GM23338 (cell line): Measurements from ENCODE around the gene XIRP2. TPM values are rescaled to one million over a fixed set of nuclear protein-coding genes. Genes with fewer than 3 reads are reported as not detected.
A peak's percentile ranks its signal among the peaks of the same experiment; 100 is the strongest.

Source experiments
- ATAC-seq: fragments of 200-7000 bp; cut with Tn5 transposase; 3 replicates; pipeline ENCODE4 v1.9.1; 2020
- DNase-seq: peaks from one replicate; pipeline ENCODE4 v3.0.0-alpha.2; 2015; ENCODE audit warnings: low spot score
- H2AFZ ChIP-seq: fragments of 200-600 bp; sonication (generic); 2 replicates; pipeline ENCODE4 v1.8.0; 2016; ENCODE audit warnings: antibody characterized with exemption, mild to moderate bottlenecking, moderate library complexity
- H3F3A ChIP-seq: fragments of 200-600 bp; sonication (generic); replicated peaks from 2 replicates; pipeline ENCODE4 v1.8.0; 2017; ENCODE audit warnings: antibody characterized with exemption, mixed run types, low read depth
- H3K27ac ChIP-seq: fragments of 200-600 bp; sonication (generic); 2 replicates; pipeline ENCODE4 v1.6.1; 2016; ENCODE audit warnings: low read depth
- H3K27me3 ChIP-seq: fragments of 200-600 bp; sonication (generic); 2 replicates; pipeline ENCODE4 v1.8.0; 2016; ENCODE audit warnings: mild to moderate bottlenecking, mixed run types, moderate library complexity; ENCODE audit not compliant: insufficient read depth
- H3K36me3 ChIP-seq: fragments of 200-600 bp; sonication (generic); 2 replicates; pipeline ENCODE4 v1.8.0; 2016; ENCODE audit warnings: mild to moderate bottlenecking; ENCODE audit not compliant: insufficient read depth
- H3K4me1 ChIP-seq: fragments of 200-600 bp; sonication (generic); 2 replicates; pipeline ENCODE4 v1.8.0; 2016; ENCODE audit warnings: mild to moderate bottlenecking, moderate library complexity; ENCODE audit not compliant: insufficient read depth
- H3K4me2 ChIP-seq: fragments of 200-600 bp; sonication (generic); 2 replicates; pipeline ENCODE4 v1.7.1; 2017; ENCODE audit warnings: mixed run types
- H3K4me3 ChIP-seq: fragments of 200-600 bp; sonication (generic); 2 replicates; pipeline ENCODE4 v1.6.1; 2016; ENCODE audit warnings: mixed run types
- H3K79me2 ChIP-seq: fragments of 200-600 bp; sonication (generic); replicated peaks from 2 replicates; pipeline ENCODE4 v1.8.0; 2017; ENCODE audit warnings: mild to moderate bottlenecking; ENCODE audit not compliant: insufficient read depth
- H3K9me2 ChIP-seq: fragments of 200-600 bp; sonication (generic); 2 replicates; pipeline ENCODE4 v1.8.0; 2017; ENCODE audit not compliant: insufficient read depth
- H4K20me1 ChIP-seq: fragments of 200-600 bp; sonication (generic); replicated peaks from 2 replicates; pipeline ENCODE4 v1.8.0; 2017; ENCODE audit warnings: mild to moderate bottlenecking; ENCODE audit not compliant: insufficient read depth
- H3K27ac Mint-ChIP-seq: 2 replicates; pipeline ENCODE4 v1.8.0; 2020; ENCODE audit warnings: inconsistent platforms, mild to moderate bottlenecking, moderate library complexity, mixed read lengths
- H3K27me3 Mint-ChIP-seq: 3 replicates; pipeline ENCODE4 v1.8.0; 2022; ENCODE audit warnings: low read depth, mild to moderate bottlenecking, moderate library complexity, mixed read lengths, inconsistent platforms; ENCODE audit not compliant: insufficient read depth, poor library complexity
- H3K36me3 Mint-ChIP-seq: 3 replicates; pipeline ENCODE4 v1.8.0; 2021; ENCODE audit warnings: low read depth, mild to moderate bottlenecking, inconsistent platforms, moderate library complexity, mixed read lengths
- H3K4me1 Mint-ChIP-seq: 3 replicates; pipeline ENCODE4 v1.8.0; 2020; ENCODE audit warnings: mild to moderate bottlenecking, inconsistent platforms, mixed read lengths
- H3K4me3 Mint-ChIP-seq: 3 replicates; pipeline ENCODE4 v1.8.0; 2021; ENCODE audit warnings: moderate library complexity, mild to moderate bottlenecking, inconsistent platforms, mixed read lengths
- H3K9me3 Mint-ChIP-seq: 3 replicates; pipeline ENCODE4 v1.8.0; 2020; ENCODE audit warnings: moderate library complexity, mild to moderate bottlenecking, inconsistent platforms, mixed read lengths
- CREB1 ChIP-seq: fragments of 250-450 bp; sonication (Bioruptor Pico); IDR thresholded peaks from 2 replicates; pipeline ENCODE4 v1.5.0; 2020; ENCODE audit warnings: low read depth, mild to moderate bottlenecking, moderate library complexity
- ETS1 ChIP-seq: IDR thresholded peaks from 2 replicates; pipeline ENCODE4 v1.6.1; 2016; ENCODE audit warnings: antibody characterized with exemption
- EZH2 ChIP-seq: fragments of 200-600 bp; sonication (generic); IDR thresholded peaks from one replicate; pipeline ENCODE4 v1.8.0; 2017; ENCODE audit warnings: antibody characterized with exemption, mild to moderate bottlenecking, low read depth; ENCODE audit not compliant: unreplicated experiment
- EZH2phosphoT487 ChIP-seq: fragments of 200-600 bp; sonication (generic); IDR thresholded peaks from one replicate; pipeline ENCODE4 v1.8.1; 2018; ENCODE audit warnings: antibody characterized with exemption; ENCODE audit not compliant: unreplicated experiment
- JUNB ChIP-seq: IDR thresholded peaks from one replicate; pipeline ENCODE4 v1.6.1; 2016; ENCODE audit warnings: antibody characterized with exemption; ENCODE audit not compliant: unreplicated experiment
- NANOG ChIP-seq: IDR thresholded peaks from 2 replicates; pipeline ENCODE4 v1.6.1; 2016; ENCODE audit warnings: antibody characterized with exemption, borderline replicate concordance
- POLR2AphosphoS5 ChIP-seq: IDR thresholded peaks from 2 replicates; pipeline ENCODE4 v1.6.1; 2016; ENCODE audit warnings: antibody characterized with exemption, low read depth
- STAT1 ChIP-seq: IDR thresholded peaks from one replicate; pipeline ENCODE4 v1.6.1; 2016; ENCODE audit warnings: antibody characterized with exemption; ENCODE audit not compliant: unreplicated experiment
- ZNF114 ChIP-seq: fragments of 250-450 bp; sonication (Bioruptor Pico); IDR thresholded peaks from 2 replicates; pipeline ENCODE4 v1.5.0; 2020; ENCODE audit warnings: mild to moderate bottlenecking, moderate library complexity
- polyA plus RNA-seq: library from polyadenylated mRNA; unstranded; fragments of >200 nt; fragmentation: Nextera tagmentation; extraction: Ambion mirVana; gene quantifications from 2 replicates; pipeline ENCODE4 v1.2.1, GENCODE V29; 2016
- total RNA-seq: library from RNA; depleted of rRNA; stranded (reverse); fragments of >200 nt; shearing (Covaris generic); gene quantifications from 2 replicates; pipeline ENCODE4 v1.2.3, GENCODE V29; 2014
- TF ChIP-seq, protein P1 (sequence below): fragments of 250-450 bp; sonication (Bioruptor Pico); IDR thresholded peaks from 2 replicates; pipeline ENCODE4 v1.5.0; 2020; ENCODE audit warnings: mild to moderate bottlenecking, moderate library complexity

The XIRP2 gene
- total and polyA plus RNA-seq, 2 experiments from 2014 or later = 0.17 to 0.31 TPM

DNA sequence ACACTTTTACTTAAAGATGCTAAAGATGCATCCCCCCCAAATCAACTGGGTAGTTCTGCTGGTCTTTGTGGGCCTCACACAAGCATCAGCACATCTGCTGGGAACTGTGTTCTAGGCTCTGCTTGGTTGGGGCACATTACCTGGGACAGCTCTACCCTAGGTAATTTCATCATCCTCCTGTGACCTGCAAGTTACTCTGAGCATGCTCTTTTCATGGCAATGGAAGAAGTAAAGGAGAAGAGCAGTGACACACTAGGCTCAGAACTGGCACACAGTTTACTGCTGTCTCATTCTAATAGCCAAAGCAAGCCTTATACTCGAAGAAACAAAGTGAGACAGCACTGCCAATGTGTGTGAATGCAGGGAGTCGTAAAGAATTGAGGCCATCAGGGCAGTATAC, 376.7 kb downstream of the XIRP2 start (continued):
- TF ChIP-seq CREB1 (CRISPR knock-in tag) (no peak), EZH2 (no peak), NANOG (no peak), ETS1 (no peak), EZH2phosphoT487 (no peak), STAT1 (no peak), POLR2AphosphoS5 (no peak)
- TF ChIP-seq, protein P1, sequence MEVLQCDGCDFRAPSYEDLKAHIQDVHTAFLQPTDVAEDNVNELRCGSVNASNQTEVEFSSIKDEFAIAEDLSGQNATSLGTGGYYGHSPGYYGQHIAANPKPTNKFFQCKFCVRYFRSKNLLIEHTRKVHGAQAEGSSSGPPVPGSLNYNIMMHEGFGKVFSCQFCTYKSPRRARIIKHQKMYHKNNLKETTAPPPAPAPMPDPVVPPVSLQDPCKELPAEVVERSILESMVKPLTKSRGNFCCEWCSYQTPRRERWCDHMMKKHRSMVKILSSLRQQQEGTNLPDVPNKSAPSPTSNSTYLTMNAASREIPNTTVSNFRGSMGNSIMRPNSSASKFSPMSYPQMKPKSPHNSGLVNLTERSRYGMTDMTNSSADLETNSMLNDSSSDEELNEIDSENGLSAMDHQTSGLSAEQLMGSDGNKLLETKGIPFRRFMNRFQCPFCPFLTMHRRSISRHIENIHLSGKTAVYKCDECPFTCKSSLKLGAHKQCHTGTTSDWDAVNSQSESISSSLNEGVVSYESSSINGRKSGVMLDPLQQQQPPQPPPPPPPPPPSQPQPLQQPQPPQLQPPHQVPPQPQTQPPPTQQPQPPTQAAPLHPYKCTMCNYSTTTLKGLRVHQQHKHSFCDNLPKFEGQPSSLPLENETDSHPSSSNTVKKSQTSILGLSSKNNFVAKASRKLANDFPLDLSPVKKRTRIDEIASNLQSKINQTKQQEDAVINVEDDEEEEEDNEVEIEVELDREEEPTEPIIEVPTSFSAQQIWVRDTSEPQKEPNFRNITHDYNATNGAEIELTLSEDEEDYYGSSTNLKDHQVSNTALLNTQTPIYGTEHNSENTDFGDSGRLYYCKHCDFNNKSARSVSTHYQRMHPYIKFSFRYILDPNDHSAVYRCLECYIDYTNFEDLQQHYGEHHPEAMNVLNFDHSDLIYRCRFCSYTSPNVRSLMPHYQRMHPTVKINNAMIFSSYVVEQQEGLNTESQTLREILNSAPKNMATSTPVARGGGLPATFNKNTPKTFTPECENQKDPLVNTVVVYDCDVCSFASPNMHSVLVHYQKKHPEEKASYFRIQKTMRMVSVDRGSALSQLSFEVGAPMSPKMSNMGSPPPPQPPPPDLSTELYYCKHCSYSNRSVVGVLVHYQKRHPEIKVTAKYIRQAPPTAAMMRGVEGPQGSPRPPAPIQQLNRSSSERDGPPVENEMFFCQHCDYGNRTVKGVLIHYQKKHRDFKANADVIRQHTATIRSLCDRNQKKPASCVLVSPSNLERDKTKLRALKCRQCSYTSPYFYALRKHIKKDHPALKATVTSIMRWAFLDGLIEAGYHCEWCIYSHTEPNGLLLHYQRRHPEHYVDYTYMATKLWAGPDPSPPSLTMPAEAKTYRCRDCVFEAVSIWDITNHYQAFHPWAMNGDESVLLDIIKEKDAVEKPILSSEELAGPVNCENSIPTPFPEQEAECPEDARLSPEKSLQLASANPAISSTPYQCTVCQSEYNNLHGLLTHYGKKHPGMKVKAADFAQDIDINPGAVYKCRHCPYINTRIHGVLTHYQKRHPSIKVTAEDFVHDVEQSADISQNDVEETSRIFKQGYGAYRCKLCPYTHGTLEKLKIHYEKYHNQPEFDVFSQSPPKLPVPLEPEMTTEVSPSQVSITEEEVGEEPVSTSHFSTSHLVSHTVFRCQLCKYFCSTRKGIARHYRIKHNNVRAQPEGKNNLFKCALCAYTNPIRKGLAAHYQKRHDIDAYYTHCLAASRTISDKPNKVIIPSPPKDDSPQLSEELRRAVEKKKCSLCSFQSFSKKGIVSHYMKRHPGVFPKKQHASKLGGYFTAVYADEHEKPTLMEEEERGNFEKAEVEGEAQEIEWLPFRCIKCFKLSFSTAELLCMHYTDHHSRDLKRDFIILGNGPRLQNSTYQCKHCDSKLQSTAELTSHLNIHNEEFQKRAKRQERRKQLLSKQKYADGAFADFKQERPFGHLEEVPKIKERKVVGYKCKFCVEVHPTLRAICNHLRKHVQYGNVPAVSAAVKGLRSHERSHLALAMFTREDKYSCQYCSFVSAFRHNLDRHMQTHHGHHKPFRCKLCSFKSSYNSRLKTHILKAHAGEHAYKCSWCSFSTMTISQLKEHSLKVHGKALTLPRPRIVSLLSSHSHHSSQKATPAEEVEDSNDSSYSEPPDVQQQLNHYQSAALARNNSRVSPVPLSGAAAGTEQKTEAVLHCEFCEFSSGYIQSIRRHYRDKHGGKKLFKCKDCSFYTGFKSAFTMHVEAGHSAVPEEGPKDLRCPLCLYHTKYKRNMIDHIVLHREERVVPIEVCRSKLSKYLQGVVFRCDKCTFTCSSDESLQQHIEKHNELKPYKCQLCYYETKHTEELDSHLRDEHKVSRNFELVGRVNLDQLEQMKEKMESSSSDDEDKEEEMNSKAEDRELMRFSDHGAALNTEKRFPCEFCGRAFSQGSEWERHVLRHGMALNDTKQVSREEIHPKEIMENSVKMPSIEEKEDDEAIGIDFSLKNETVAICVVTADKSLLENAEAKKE (CRISPR knock-in tag) = no peak

- ATAC-seq (no peak), DNase-seq (no peak)
- Histone ChIP-seq H3F3A (no peaks in the 10 kb centered on the region), H3K4me2 (no peak overlapping the region), H3K4me3 (no peak overlapping the region), H3K27me3 (no peaks in the 10 kb centered on the region), H3K9me2 (no peaks in the 10 kb centered on the region), H3K27ac (no peak overlapping the region), H4K20me1 (no peaks in the 10 kb centered on the region), H3K79me2 (no peaks in the 10 kb centered on the region), H2AFZ (peak overlapping the region; percentile 68; the same call in 1 of the 2 replicates), H3K4me1 (no peaks in the 10 kb centered on the region), H3K36me3 (peaks cover 14% of the 10 kb centered on the region)
- no peak for TF ChIP-seq ETS1
- no peak for TF ChIP-seq JUNB
- TF ChIP-seq ZNF114 (CRISPR knock-in tag) = no peak
- TF ChIP-seq STAT1 = no peak
- no peak overlapping the region for H3K4me3 Mint-ChIP-seq
- H3K9me3 Mint-ChIP-seq = peaks cover 33% of the 10 kb centered on the region
- no peak overlapping the region for H3K27ac Mint-ChIP-seq
- peaks cover 12% of the 10 kb centered on the region for H3K27me3 Mint-ChIP-seq
- H3K4me1 Mint-ChIP-seq = peaks cover 15% of the 10 kb centered on the region
- H3K36me3 Mint-ChIP-seq = peaks cover 33% of the 10 kb centered on the region
Measured at GRCh38 chr2:167265722-167266121, 377.4 kb downstream of the XIRP2 start.
